ENCODE results near the gene AKAP13.
"Not testable (repeated sequence)": the region's sequence is repeated elsewhere in the genome, so short reads cannot be mapped to it uniquely, and the experiment has no call there.

The AKAP13 gene

GRCh38 chr15:85477061-85477460, 96.7 kb downstream of the AKAP13 start:
- no peak for DNase-seq (ENCODE audit: low read depth)
- TF ChIP-seq MAX (IDR thresholded peaks at IDR 0.05; ENCODE audit: low read depth, low read length) (no peak), POLR2A (IDR thresholded peaks at IDR 0.05; ENCODE audit: extremely low read depth, insufficient read length) (no peak), CTCF (IDR thresholded peaks at IDR 0.05; ENCODE audit: low read depth, low read length) (no peak), MYC (IDR thresholded peaks at IDR 0.05; ENCODE audit: low read depth, low read length) (no peak)
- no peak overlapping the region for H3K4me3 ChIP-seq (ENCODE audit: low read depth, low read length)

GRCh38 chr15:85477730-85478129, 97.3 kb downstream of the AKAP13 start:
- H3K4me3 ChIP-seq (ENCODE audit: low read depth, low read length): no peak overlapping the region
- TF ChIP-seq MAX (IDR thresholded peaks at IDR 0.05; ENCODE audit: low read depth, low read length): no peak
- no peak for TF ChIP-seq POLR2A (IDR thresholded peaks at IDR 0.05; ENCODE audit: extremely low read depth, insufficient read length)
- no peak for TF ChIP-seq MYC (IDR thresholded peaks at IDR 0.05; ENCODE audit: low read depth, low read length)
- TF ChIP-seq CTCF (IDR thresholded peaks at IDR 0.05; ENCODE audit: low read depth, low read length): no peak
- DNase-seq (ENCODE audit: low read depth): no peak

- DNase-seq (ENCODE audit: low read depth): no peak
- no peak for TF ChIP-seq POLR2A (IDR thresholded peaks at IDR 0.05; ENCODE audit: extremely low read depth, insufficient read length)
- TF ChIP-seq CTCF (IDR thresholded peaks at IDR 0.05; ENCODE audit: low read depth, low read length): no peak
- TF ChIP-seq MAX (IDR thresholded peaks at IDR 0.05; ENCODE audit: low read depth, low read length): no peak
- TF ChIP-seq MYC (IDR thresholded peaks at IDR 0.05; ENCODE audit: low read depth, low read length): no peak
- H3K4me3 ChIP-seq (ENCODE audit: low read depth, low read length): no peak overlapping the region
Observed at GRCh38 chr15:85479071-85479647, 98.8 kb downstream of the AKAP13 start.

- no peak for TF ChIP-seq POLR2A (IDR thresholded peaks at IDR 0.05; ENCODE audit: extremely low read depth, insufficient read length)
- no peak for TF ChIP-seq MYC (IDR thresholded peaks at IDR 0.05; ENCODE audit: low read depth, low read length)
- TF ChIP-seq CTCF (IDR thresholded peaks at IDR 0.05; ENCODE audit: low read depth, low read length): no peak
- TF ChIP-seq MAX (IDR thresholded peaks at IDR 0.05; ENCODE audit: low read depth, low read length): no peak
- DNase-seq (ENCODE audit: low read depth): no peak
- no peak overlapping the region for H3K4me3 ChIP-seq (ENCODE audit: low read depth, low read length)
Observed at GRCh38 chr15:85480923-85481322, 100.5 kb downstream of the AKAP13 start.

GRCh38 chr15:85481543-85481942, 101.1 kb downstream of the AKAP13 start:
- not testable (repeated sequence) for H3K4me3 ChIP-seq (ENCODE audit: low read depth, low read length); DNase-seq (ENCODE audit: low read depth)

GRCh38 chr15:85482894-85483293, 102.5 kb downstream of the AKAP13 start:
- H3K4me3 ChIP-seq (ENCODE audit: low read depth, low read length): no peak overlapping the region
- DNase-seq (ENCODE audit: low read depth): peak; percentile 58
- TF ChIP-seq POLR2A (IDR thresholded peaks at IDR 0.05; ENCODE audit: extremely low read depth, insufficient read length) (no peak), MYC (IDR thresholded peaks at IDR 0.05; ENCODE audit: low read depth, low read length) (no peak), MAX (IDR thresholded peaks at IDR 0.05; ENCODE audit: low read depth, low read length) (no peak), CTCF (IDR thresholded peaks at IDR 0.05; ENCODE audit: low read depth, low read length) (no peak)

GRCh38 chr15:85483955-85484354, 103.6 kb downstream of the AKAP13 start:
- not testable (repeated sequence) for DNase-seq (ENCODE audit: low read depth)

GRCh38 chr15:85484923-85485322, 104.5 kb downstream of the AKAP13 start:
- H3K4me3 ChIP-seq (ENCODE audit: low read depth, low read length); DNase-seq (ENCODE audit: low read depth): not testable (repeated sequence)

More at GRCh38 chr15:85483955-85484354, 103.6 kb downstream of the AKAP13 start:
- H3K4me3 ChIP-seq (ENCODE audit: low read depth, low read length): not testable (repeated sequence)

Data from NB4 (cell line).